Stimulated activated CD8-positive, alpha-beta memory T cell treated with anti-CD3 and anti-CD28 coated beads, Interleukin-12 subunit alpha, Interleukin-12 subunit beta, amount 100 ng/mL, for 4 hours (primary cell): ENCODE measurements around the gene CILP.
"Not testable (repeated sequence)": the region's sequence is repeated elsewhere in the genome, so short reads cannot be mapped to it uniquely, and the experiment has no call there.

Source experiments
- DNase-seq: peaks from one replicate; pipeline ENCODE4 v3.0.0-alpha.2; 2020; ENCODE audit warnings: low read depth

Gene CILP

GRCh38 chr15:65192016-65192415, 19.3 kb downstream of the CILP start:
- no peak for DNase-seq

GRCh38 chr15:65189102-65189740, 22.1 kb downstream of the CILP start:
- no peak for DNase-seq

GRCh38 chr15:65188472-65188871, 22.8 kb downstream of the CILP start:
- DNase-seq: not testable (repeated sequence)

- DNase-seq: peak; percentile 84
Observed at GRCh38 chr15:65184868-65185717, 26.2 kb downstream of the CILP start, which contains the start of gene CLPX. CLPX (minus strand) TSS chr15:65185342; CDS start chr15:65185153, 189 bp downstream.

- peak; percentile 19 for DNase-seq
Observed at GRCh38 chr15:65184305-65184867, 26.9 kb downstream of the CILP start.

GRCh38 chr15:65183865-65184159, 27.5 kb downstream of the CILP start:
- no peak for DNase-seq

- DNase-seq: no peak
Observed at GRCh38 chr15:65182538-65182937, 28.7 kb downstream of the CILP start.

GRCh38 chr15:65181582-65182353, 29.5 kb downstream of the CILP start:
- not testable (repeated sequence) for DNase-seq

- no peak for DNase-seq
Observed at GRCh38 chr15:65180167-65180566, 31.1 kb downstream of the CILP start.

GRCh38 chr15:65177901-65178300, 33.4 kb downstream of the CILP start:
- DNase-seq: no peak

GRCh38 chr15:65176056-65176455, 35.2 kb downstream of the CILP start:
- no peak for DNase-seq

GRCh38 chr15:65175511-65175910, 35.8 kb downstream of the CILP start:
- no peak for DNase-seq

- DNase-seq: no peak
Observed at GRCh38 chr15:65174509-65174908, 36.8 kb downstream of the CILP start.

GRCh38 chr15:65172531-65172930, 38.7 kb downstream of the CILP start:
- no peak for DNase-seq

GRCh38 chr15:65171428-65171827, 39.8 kb downstream of the CILP start:
- no peak for DNase-seq

GRCh38 chr15:65165875-65166274, 45.4 kb downstream of the CILP start:
- no peak for DNase-seq

- no peak for DNase-seq
Observed at GRCh38 chr15:65164139-65164538, 47.1 kb downstream of the CILP start.

GRCh38 chr15:65163041-65163440, 48.2 kb downstream of the CILP start:
- DNase-seq: no peak

- DNase-seq: no peak
Observed at GRCh38 chr15:65156692-65157091, 54.6 kb downstream of the CILP start.

- DNase-seq: no peak
Observed at GRCh38 chr15:65154720-65155119, 56.6 kb downstream of the CILP start.

- no peak for DNase-seq
Observed at GRCh38 chr15:65147902-65148301, 63.4 kb downstream of the CILP start.

- no peak for DNase-seq
Observed at GRCh38 chr15:65146438-65146837, 64.8 kb downstream of the CILP start.
